ENCODE results near the gene SPC24. TPM values are rescaled to one million over a fixed set of nuclear protein-coding genes. Genes with fewer than 3 reads are reported as not detected.

SPC24 gene
- total and polyA plus RNA-seq, 2 of the 4 experiments (the other 2 are of a cell fraction): 12.2 to 97.5 TPM

DNA sequence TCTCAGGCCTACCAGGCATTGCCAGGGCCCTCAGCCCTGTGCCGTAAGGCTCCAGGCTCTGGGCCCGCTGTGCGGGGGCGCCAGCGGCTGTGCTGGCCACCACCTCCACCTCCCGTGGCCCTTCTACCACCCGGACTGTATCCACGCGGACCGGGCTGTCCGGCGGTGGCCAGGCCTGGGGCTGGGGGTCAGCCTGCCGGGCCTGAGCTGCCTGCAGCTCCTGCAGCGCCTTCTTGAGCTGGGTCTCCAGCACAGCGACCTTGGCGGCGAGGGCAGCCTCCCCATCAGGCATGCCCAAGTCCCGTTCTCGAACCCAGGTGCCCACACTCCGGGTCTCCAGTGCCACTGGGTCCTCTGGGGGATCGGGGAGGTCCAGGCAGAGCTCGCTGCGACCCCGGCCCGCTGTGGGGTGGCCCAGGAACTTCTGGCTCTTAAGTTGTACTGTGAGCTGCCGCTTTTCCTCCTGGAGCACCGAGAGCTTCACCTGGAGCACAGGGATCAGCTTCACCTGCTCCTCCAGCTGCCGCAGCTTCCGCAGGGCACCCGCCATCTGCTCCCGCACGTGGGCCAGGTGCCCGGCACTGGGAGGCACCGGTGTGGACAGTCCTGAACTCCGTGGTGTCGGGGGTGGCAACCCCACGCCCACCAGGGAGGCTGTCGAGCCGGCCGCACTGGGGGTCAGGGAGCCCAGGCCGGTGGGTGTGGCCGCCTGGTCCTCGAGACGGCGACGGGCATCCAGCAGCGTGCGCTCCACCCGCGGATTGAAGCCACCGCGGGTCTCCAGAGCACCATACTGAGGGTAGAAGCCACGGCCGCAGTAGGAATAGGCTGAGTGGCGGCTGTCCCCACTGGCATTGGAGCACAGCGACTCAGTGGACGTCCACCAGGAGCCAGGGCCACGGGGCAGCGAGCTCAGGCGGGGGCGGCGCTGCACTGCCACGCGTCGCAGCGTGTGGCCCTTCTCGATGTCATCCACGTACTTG is 37.7 kb upstream of the SPC24 start:
- dilution Hi-C loops (cut with HindIII; ENCODE audit: low sequenced_read_pairs, unreplicated experiment): no loop called here
- TF ChIP-seq RFX5 (IDR thresholded peaks at IDR 0.05; ENCODE audit: low read depth, low read length) (no peak), USF2 (IDR thresholded peaks at IDR 0.05; ENCODE audit: low read depth, low read length) (no peak), BHLHE40 (IDR thresholded peaks at IDR 0.05; ENCODE audit: low read depth, low read length) (no peak), SMC3 (IDR thresholded peaks at IDR 0.05; ENCODE audit: low read depth, low read length) (no peak), CEBPB (IDR thresholded peaks at IDR 0.05; ENCODE audit: low read depth, low read length) (no peak), CTCF (conservative IDR thresholded peaks at IDR 0.05; ENCODE audit: low read depth, low read length) (no peak), MAFK (IDR thresholded peaks at IDR 0.05; ENCODE audit: low read depth, low read length) (no peak), FOS (IDR thresholded peaks at IDR 0.05; ENCODE audit: low read depth, low read length) (no peak), NFE2L2 (IDR thresholded peaks at IDR 0.05; ENCODE audit: low read depth, low read length) (no peak), POLR2A (IDR thresholded peaks at IDR 0.05; ENCODE audit: low read depth, low read length) (no peak), CHD1 (IDR thresholded peaks at IDR 0.05; ENCODE audit: low read depth, low read length) (no peak), MAZ (IDR thresholded peaks at IDR 0.05; ENCODE audit: borderline replicate concordance, low read depth, low read length) (no peak), RCOR1 (IDR thresholded peaks at IDR 0.05; ENCODE audit: insufficient replicate concordance, low read length) (no peak), RAD21 (IDR thresholded peaks at IDR 0.05; ENCODE audit: low read length) (no peak)

More for the DNA sequence above, 37.7 kb upstream of the SPC24 start:
- no peaks in the 10 kb centered on the region for H3K27me3 ChIP-seq (ENCODE audit: control insufficient read depth, insufficient read depth, low read length)
- H3K9me1 ChIP-seq (ENCODE audit: insufficient read depth, low read length): peaks cover 5% of the 10 kb centered on the region
- no peak overlapping the region for H2AK9ac ChIP-seq (replicated peaks; ENCODE audit: low read depth, low read length, poor library complexity)
- H4K5ac ChIP-seq (ENCODE audit: low read depth, low read length): no peak overlapping the region
- H3K9me3 ChIP-seq (ENCODE audit: control insufficient read depth, insufficient read depth, low read length): no peaks in the 10 kb centered on the region
- peaks cover 35% of the 10 kb centered on the region for H4K20me1 ChIP-seq (ENCODE audit: insufficient read depth, low read length)
- peak overlapping the region; percentile 99; the same call in 1 of the 2 replicates for H3K4ac ChIP-seq (ENCODE audit: low read depth, low read length)
- no peak overlapping the region for H3K4me2 ChIP-seq (ENCODE audit: low read depth, low read length)
- H3K14ac ChIP-seq (replicated peaks; ENCODE audit: low read depth, low read length): no peak overlapping the region
- H3K27ac ChIP-seq (ENCODE audit: insufficient read depth, low read length): no peak overlapping the region
- no peak overlapping the region for H3K23ac ChIP-seq (ENCODE audit: low read depth, low read length)
- H3K56ac ChIP-seq (ENCODE audit: extremely low read depth, insufficient read depth, low read length): no peak overlapping the region
- no peak overlapping the region for H4K91ac ChIP-seq (ENCODE audit: insufficient read depth, low read depth, low read length)
- no peak for DNase-seq
- H3K36me3 ChIP-seq (ENCODE audit: control insufficient read depth, insufficient read depth, low read length): peaks cover 52% of the 10 kb centered on the region
- BruUV-seq (replicated peaks): no TSS peak
- no peak overlapping the region for H2BK5ac ChIP-seq (ENCODE audit: low read depth, low read length, poor library complexity, severe bottlenecking)
- no peak overlapping the region for H3K4me3 ChIP-seq (ENCODE audit: insufficient read depth, low read depth, low read length)
- no peak overlapping the region for H3K9ac ChIP-seq (ENCODE audit: low read depth, low read length)
- intact Hi-C loops (cut with micrococcal nuclease): no loop called here
- no peak overlapping the region for H3K18ac ChIP-seq (ENCODE audit: low read depth, low read length)
- WGBS, 2 experiments (ENCODE audit: extremely low coverage in 2 of 2, insufficient read length in 1 of 2): 95% methylated on average over 43 of the region's 68 CpGs; no CpG with 5 or more reads in 1 of the 2 experiments
- no peak overlapping the region for H4K8ac ChIP-seq (ENCODE audit: low read depth in 2 of 2, low read length in 2 of 2)
- in situ Hi-C loops (cut with MboI; ENCODE audit: low sequenced_read_pairs): no loop called here
- no peak for ATAC-seq (ENCODE audit: low read depth)
- POLR2A ChIA-PET (ENCODE audit: unreplicated experiment): interaction anchor here (0.5 kb wide), 1 partner anchor 239 kb away, joined by 3 read pairs; no protein-coding TSS in a partner anchor
- no peak overlapping the region for H2BK15ac ChIP-seq (ENCODE audit: low read depth, low read length)
- CTCF ChIA-PET: no interaction called here
- H2AK5ac ChIP-seq (ENCODE audit: low read depth, low read length): peak overlapping the region; percentile 78
- no peak overlapping the region for H2BK20ac ChIP-seq (ENCODE audit: low read depth, low read length)
- H3K4me1 ChIP-seq (ENCODE audit: control insufficient read depth, insufficient read depth, low read length): peaks cover 21% of the 10 kb centered on the region
- H2BK120ac ChIP-seq (ENCODE audit: low read depth, low read length): no peak overlapping the region
- H2AFZ ChIP-seq (replicated peaks; ENCODE audit: low read length, poor library complexity): no peak overlapping the region
- H3K79me1 ChIP-seq (ENCODE audit: low read depth in 1 of 2, low read length in 2 of 2): peaks cover 39 to 81% of the 10 kb centered on the region in 2 experiments
